AG09319 (cell line): ENCODE measurements around the gene EPB41L5.

Experiments
- DNase-seq: peaks from one replicate; pipeline ENCODE4 v3.0.0-alpha.2; 2010; ENCODE audit warnings: low read depth; ENCODE audit errors: extremely low read depth
- CTCF ChIP-seq: IDR thresholded peaks from 2 replicates; pipeline ENCODE4 v1.5.1; 2011; ENCODE audit warnings: low read depth, mild to moderate bottlenecking, inconsistent platforms, low read length, moderate library complexity

EPB41L5 gene

GRCh38 chr2:120077896-120078295, 65.0 kb downstream of the EPB41L5 start:
- TF ChIP-seq CTCF: no peak
- no peak for DNase-seq

DNA sequence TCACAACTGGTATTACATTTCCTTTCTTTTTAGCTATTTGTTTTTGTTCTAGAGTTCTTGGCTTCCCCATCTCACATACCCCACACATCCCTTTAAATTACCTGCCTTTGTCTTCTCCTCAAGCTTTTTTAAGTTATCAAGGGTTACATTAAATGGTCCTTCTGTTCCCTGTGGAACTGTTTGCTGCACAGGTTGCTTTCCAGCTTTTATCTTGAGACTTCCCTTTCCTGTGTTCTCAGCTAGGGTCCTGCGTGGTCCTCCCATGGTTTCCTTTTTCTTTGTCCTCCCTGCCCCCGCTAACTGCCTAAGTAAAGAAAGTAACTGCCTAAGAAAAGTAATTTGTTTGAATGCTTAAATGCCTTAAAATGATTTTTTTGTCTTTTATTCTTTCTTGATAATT, 66.8 kb downstream of the EPB41L5 start:
- DNase-seq: no peak
- TF ChIP-seq CTCF: no peak

DNA sequence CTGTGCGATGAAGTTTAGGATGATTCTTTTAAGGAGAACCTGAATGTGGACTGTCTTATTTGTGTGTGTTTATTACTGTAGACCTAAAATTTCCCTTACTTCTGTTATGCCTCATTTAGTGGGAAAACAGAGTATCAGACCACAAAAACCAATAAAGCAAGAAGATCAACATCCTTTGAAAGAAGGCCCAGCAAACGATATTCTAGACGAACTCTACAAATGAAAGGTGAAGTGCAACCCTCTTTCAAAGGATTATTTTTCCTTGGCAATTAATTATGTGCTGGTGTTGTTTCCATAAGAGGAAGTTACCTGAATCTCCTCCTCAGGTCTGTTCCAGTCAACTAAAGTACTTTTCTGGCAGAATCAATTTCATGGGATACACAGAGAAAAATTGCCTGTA, 78.6 kb downstream of the EPB41L5 start:
- DNase-seq: no peak
- no peak for TF ChIP-seq CTCF

- no peak for DNase-seq
- no peak for TF ChIP-seq CTCF
These were observed 81.9 kb downstream of the EPB41L5 start for GRCh38 chr2:120094795-120095194.

GRCh38 chr2:120100627-120101026, 87.8 kb downstream of the EPB41L5 start:
- no peak for DNase-seq
- TF ChIP-seq CTCF: no peak

DNA sequence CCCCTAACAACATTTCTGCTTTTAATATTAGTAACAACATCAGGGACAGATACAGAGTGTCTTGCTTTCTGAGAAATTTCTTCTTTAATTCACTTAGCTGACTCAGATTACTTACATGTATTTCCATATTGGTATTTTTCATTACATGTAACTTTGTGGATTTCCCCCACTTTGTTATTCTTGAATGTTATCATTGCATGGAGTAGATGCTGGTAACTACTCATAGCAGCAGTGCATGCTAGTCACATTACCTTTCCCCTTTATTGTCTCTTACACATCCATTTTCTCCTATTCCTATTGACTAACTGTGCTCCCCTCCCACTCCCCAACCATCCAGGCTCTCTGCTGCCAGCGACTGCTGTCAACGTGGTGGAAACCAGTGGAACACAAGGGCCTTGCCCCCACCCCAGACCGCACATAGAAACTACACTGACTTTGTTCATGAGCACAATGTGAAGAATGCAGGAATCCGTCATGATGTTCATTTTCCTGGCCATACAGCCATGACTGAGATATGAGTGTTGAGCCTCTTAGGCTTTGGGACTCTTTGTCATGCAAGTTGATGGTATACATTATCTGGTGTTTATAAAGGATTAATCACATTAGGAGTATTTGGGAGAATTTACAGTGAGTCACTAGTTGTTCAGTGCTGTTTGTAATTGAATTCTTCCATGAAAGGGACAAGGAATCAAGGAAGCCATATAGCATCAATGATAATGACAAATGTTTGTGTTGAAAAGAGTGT, 91.0 kb downstream of the EPB41L5 start:
- peak; percentile 20 for DNase-seq
- no peak for TF ChIP-seq CTCF

DNA sequence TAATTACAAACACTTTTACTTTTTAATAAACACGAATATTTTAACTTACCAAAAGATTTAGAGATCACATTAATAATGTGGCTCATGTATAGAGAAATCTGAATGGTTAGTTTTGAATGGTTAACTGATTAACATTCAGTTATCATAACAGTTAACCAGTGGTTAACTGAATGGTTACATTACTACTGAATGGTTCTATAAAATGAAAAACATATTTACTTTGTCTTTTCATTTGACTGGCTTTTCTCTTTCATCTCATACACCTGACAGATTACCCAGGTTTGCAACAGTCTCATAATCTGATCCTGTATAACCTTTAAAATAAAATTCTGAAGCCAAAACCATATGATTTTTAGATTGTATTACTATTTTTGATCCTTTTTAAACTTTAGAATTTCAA, 91.9 kb downstream of the EPB41L5 start:
- TF ChIP-seq CTCF: no peak
- DNase-seq: no peak
